K562 (cell line): ENCODE results near the gene FBXL12. TPM values are rescaled to one million over a fixed set of nuclear protein-coding genes. Genes with fewer than 3 reads are reported as not detected.

Source experiments
- ATAC-seq: fragments of 200-7000 bp; cut with Tn5 transposase; 3 replicates; pipeline ENCODE4 v1.9.1; 2020; ENCODE audit warnings: moderate library complexity
- BruUV-seq: library from RNA; stranded (reverse); fragments of 400-500 nt; replicated peaks from 2 replicates; lab custom pipeline; 2021; lab: Mats Ljungman, UMichigan
- CTCF ChIA-PET: fragments of 300-600 bp; formaldehyde crosslinking; extraction: SDS; loops from one replicate; lab custom pipeline; 2021; ENCODE audit warnings: low intra/inter-chr PET ratio; lab: Yijun Ruan, JAX
- POLR2A ChIA-PET: fragments of 300-600, 350-650 bp; sonication (Branson Sonifier 250); formaldehyde crosslinking; extraction: SDS; loops from one replicate; lab custom pipeline; 2021; ENCODE audit warnings: antibody characterized with exemption, inconsistent platforms; lab: Yijun Ruan, JAX
- DNase-seq, 4 experiments: peaks; one replicate each; pipeline versions ENCODE4 v3.0.0 to v3.0.0-alpha.2; 2011 to 2018; ENCODE audit warnings: low spot score in 3 of 4, mixed read lengths in 3 of 4; ENCODE audit errors: extremely low read depth in 1 of 4
- FAIRE-seq: peaks from 2 replicates; lab custom pipeline; 2011; peaks lifted over from hg19 to GRCh38; lab: Jason Lieb, UNC
- H2AFZ ChIP-seq: 2 replicates; pipeline ENCODE4 v1.6.0; 2011; ENCODE audit warnings: low read depth, low read length, control low read depth, inconsistent platforms
- H3K27ac ChIP-seq: fragments of 200-600 bp; 3 replicates; pipeline ENCODE4 v1.8.0; 2011; ENCODE audit warnings: low read depth, mild to moderate bottlenecking, control low read depth, inconsistent platforms, low read length, moderate library complexity, mixed read lengths; ENCODE audit errors: extremely low read depth
- H3K27me3 ChIP-seq, 2 experiments: fragments of 300-600 bp in 1 of 2; 2 replicates in 1 of 2; 3 replicates in 1 of 2; pipeline versions ENCODE4 v1.6.0 to v1.8.0; 2011; ENCODE audit warnings: inconsistent platforms in 2 of 2, low read length in 2 of 2, mild to moderate bottlenecking in 1 of 2, mixed read lengths in 1 of 2, moderate library complexity in 1 of 2; ENCODE audit not compliant: control insufficient read depth in 2 of 2, insufficient read depth in 2 of 2
- H3K36me3 ChIP-seq: fragments of 300-600 bp; 3 replicates; pipeline ENCODE4 v1.8.0; 2011; ENCODE audit warnings: mild to moderate bottlenecking, low read length, inconsistent platforms; ENCODE audit not compliant: control insufficient read depth, insufficient read depth
- H3K4me1 ChIP-seq, 2 experiments: fragments of 200-600 bp in 1 of 2; replicated peaks in 1 of 2; 2 replicates in 1 of 2; 3 replicates in 1 of 2; pipeline versions ENCODE4 v1.5.1 to v1.8.0; 2011; ENCODE audit warnings: inconsistent platforms in 2 of 2, low read length in 2 of 2, mild to moderate bottlenecking in 1 of 2, mixed read lengths in 1 of 2, moderate library complexity in 1 of 2; ENCODE audit not compliant: control insufficient read depth in 2 of 2, insufficient read depth in 2 of 2
- H3K4me2 ChIP-seq: 2 replicates; pipeline ENCODE4 v1.6.1; 2011; ENCODE audit warnings: low read length, control low read depth, inconsistent platforms, mixed read lengths; ENCODE audit not compliant: insufficient read depth
- H3K4me3 ChIP-seq: fragments of 200-600 bp; sonication (generic), shearing (Covaris generic); 2 replicates; pipeline ENCODE4 v1.5.1; 2016; ENCODE audit warnings: control low read depth, inconsistent platforms
- H3K79me2 ChIP-seq: fragments of 200-600 bp; 3 replicates; pipeline ENCODE4 v1.8.0; 2011; ENCODE audit warnings: low read length, inconsistent platforms; ENCODE audit not compliant: control insufficient read depth, insufficient read depth
- H3K9ac ChIP-seq, 2 experiments: 2 replicates each; pipeline versions ENCODE4 v1.6.0 to v1.6.1; 2011; ENCODE audit warnings: low read depth in 2 of 2, low read length in 2 of 2, control low read depth in 1 of 2, inconsistent platforms in 1 of 2, mild to moderate bottlenecking in 1 of 2, mixed read lengths in 1 of 2; ENCODE audit not compliant: insufficient read depth in 1 of 2
- H3K9me1 ChIP-seq: one replicate; pipeline ENCODE4 v1.6.0; 2011; ENCODE audit warnings: inconsistent platforms, mild to moderate bottlenecking, low read length, moderate library complexity; ENCODE audit not compliant: control insufficient read depth, insufficient read depth
- H3K9me3 ChIP-seq: replicated peaks from 2 replicates; pipeline ENCODE4 v1.5.1; 2011; ENCODE audit warnings: low read depth, low read length, inconsistent platforms; ENCODE audit not compliant: control insufficient read depth, insufficient read depth
- H4K20me1 ChIP-seq: replicated peaks from 2 replicates; pipeline ENCODE4 v1.6.1; 2011; ENCODE audit warnings: low read length, inconsistent platforms, mixed read lengths; ENCODE audit not compliant: control insufficient read depth, insufficient read depth
- CBX3 ChIP-seq, 2 experiments: IDR thresholded peaks; 1 replicate in 1 of 2; 2 replicates in 1 of 2; pipeline ENCODE4 v1.6.1; 2012; ENCODE audit warnings: inconsistent platforms in 2 of 2, low read length in 2 of 2, borderline replicate concordance in 1 of 2, control low read depth in 1 of 2
- KLF10 ChIP-seq: fragments of 250-450 bp; sonication (Bioruptor Pico); IDR thresholded peaks from 2 replicates; pipeline ENCODE4 v1.6.1; 2021; ENCODE audit warnings: matching md5 sums
- L3MBTL2 ChIP-seq: fragments of 450-650 bp; IDR thresholded peaks from 2 replicates; pipeline ENCODE4 v1.6.1; 2016; ENCODE audit warnings: mild to moderate bottlenecking, moderate library complexity
- POLR2A ChIP-seq: fragments of 450-650 bp; conservative IDR thresholded peaks from 2 replicates; pipeline ENCODE4 v1.6.1; 2016
- RREB1 ChIP-seq: fragments of 250-450 bp; sonication (Bioruptor Pico); IDR thresholded peaks from 2 replicates; pipeline ENCODE4 v1.4.0; 2020
- SMARCE1 ChIP-seq: fragments of 450-650 bp; IDR thresholded peaks from 2 replicates; pipeline ENCODE4 v1.7.1; 2016; ENCODE audit warnings: mild to moderate bottlenecking
- SUPT5H ChIP-seq: fragments of 450-650 bp; IDR thresholded peaks from 2 replicates; pipeline ENCODE4 v1.6.1; 2016
- XRCC4 ChIP-seq: IDR thresholded peaks from one replicate; pipeline ENCODE4 v1.6.1; 2011; ENCODE audit not compliant: insufficient read depth, insufficient read length; ENCODE audit errors: extremely low read depth
- WGBS: fragments of 100-300 bp; shearing (Covaris generic); methylation state at CpG from one replicate; pipeline ENCODE4 v1.1.6; 2016; ENCODE audit warnings: low coverage, mixed read lengths; ENCODE audit not compliant: insufficient coverage; ENCODE audit errors: missing lambda C conversion rate; 5-methylcytosine and 5-hydroxymethylcytosine counted together
- in situ Hi-C: fragments of 300-500 bp; cut with MboI; formaldehyde crosslinking; loops from 4 replicates; pipeline ENCODE4 v1.15.0; 2018; ENCODE audit warnings: inconsistent platforms, mixed read lengths
- intact Hi-C: fragments of 100-400 bp; cut with micrococcal nuclease; formaldehyde crosslinking; loops from 2 replicates; pipeline ENCODE4 v1.14.2; 2022
- polyA plus RNA-seq, 8 experiments: library from polyadenylated mRNA; depleted of rRNA in 4 of 8; stranded (reverse) in 5 of 8; unstranded in 3 of 8; fragments of >200 nt; fragmentation: Nextera tagmentation in 2 of 8; fragmentation: Illumina TruSeq in 1 of 8; extraction: Ambion mirVana in 2 of 8; extraction: Trizol in 1 of 8; gene quantifications; 2 replicates each; pipeline versions ENCODE4 v1.2.1 to v1.2.3, GENCODE V29; 2011 to 2014; ENCODE audit warnings: inconsistent platforms in 1 of 8, missing spikeins in 1 of 8
- total RNA-seq, 7 experiments: library from RNA; depleted of rRNA in 6 of 7; stranded (reverse); fragments of >200 nt in 6 of 7; fragmentation: Illumina TruSeq in 2 of 7; extraction: Trizol in 2 of 7; gene quantifications; 2 replicates each; pipeline versions ENCODE4 v1.2.1 to v1.2.3, GENCODE V29; 2011 to 2021; ENCODE audit warnings: low replicate concordance in 1 of 7
- TF ChIP-seq, protein P1 (sequence below), 2 experiments: fragments of 450-650 bp; IDR thresholded peaks; 2 replicates each; pipeline ENCODE4 v1.6.1; 2018; ENCODE audit warnings: mild to moderate bottlenecking in 2 of 2, low read depth in 1 of 2; ENCODE audit not compliant: partially characterized antibody in 2 of 2
- TF ChIP-seq, protein P2 (sequence below): sonication (generic); formaldehyde crosslinking; IDR thresholded peaks from 2 replicates; pipeline ENCODE4 v1.9.0; 2022; ENCODE audit warnings: mild to moderate bottlenecking, missing genetic modification reagents

Gene FBXL12
- total and polyA plus RNA-seq, 9 of the 15 experiments (the other 6 are each of a cell fraction or from before 2014, with no cell fraction given) = 2.7 to 40.5 (median 26.5) TPM

- DNase-seq (peak; percentile 88 to 94 (median 92)), ATAC-seq (peak; percentile 72), FAIRE-seq (no peak)
- POLR2A ChIA-PET = no interaction called here
- no peaks in the 10 kb centered on the region for H3K27me3 ChIP-seq
- in situ Hi-C loops (loop anchor here (5.0 to 10.0 kb wide), 2 partner anchors 165 to 658 kb away; no protein-coding TSS in a partner anchor), intact Hi-C loops (loop anchor here (5.0 kb wide), 2 partner anchors 480 to 585 kb away; no protein-coding TSS in a partner anchor)
- H2AFZ ChIP-seq = peak overlapping the region; percentile 99
- peaks cover 5% of the 10 kb centered on the region; the same call in 1 of the 2 replicates for H3K9me3 ChIP-seq
- WGBS = 0% methylated on average over 9 of the region's 70 CpGs
- peaks cover 3% of the 10 kb centered on the region; the same call in 1 of the 3 replicates for H3K79me2 ChIP-seq
- H3K4me3 ChIP-seq = peak overlapping the region; percentile 77
- peak overlapping the region; percentile 93 for H3K27ac ChIP-seq
- CTCF ChIA-PET = interaction anchor here (0.6 to 0.7 kb wide), 2 partner anchors 121 to 208 kb away, joined by 4 to 5 read pairs; partner anchors contain the start of gene ZNF121
- H4K20me1 ChIP-seq = no peaks in the 10 kb centered on the region
- no TSS peak for BruUV-seq
- peak overlapping the region; percentile 76 to 95 for H3K9ac ChIP-seq
- H3K36me3 ChIP-seq = no peaks in the 10 kb centered on the region
- peaks cover 31 to 34% of the 10 kb centered on the region in 2 experiments for H3K4me1 ChIP-seq
- peak overlapping the region; percentile 87 for H3K4me2 ChIP-seq
- no peaks in the 10 kb centered on the region for H3K9me1 ChIP-seq
- TF ChIP-seq CBX3 (IDR thresholded peaks at IDR 0.05; ENCODE audit: borderline replicate concordance in 1 of 2, low read length in 2 of 2) = 0 out of 3 replicates have a peak, but pooled peaks of 1 of the 2 experiments have one; percentile 12
- TF ChIP-seq L3MBTL2 = 0 out of 2 replicates have a peak, but pooled peaks have one; percentile 78
- TF ChIP-seq POLR2A = peak; percentile 69
- TF ChIP-seq XRCC4 = no peak
- TF ChIP-seq RREB1 = no peak
- TF ChIP-seq, protein P1, sequence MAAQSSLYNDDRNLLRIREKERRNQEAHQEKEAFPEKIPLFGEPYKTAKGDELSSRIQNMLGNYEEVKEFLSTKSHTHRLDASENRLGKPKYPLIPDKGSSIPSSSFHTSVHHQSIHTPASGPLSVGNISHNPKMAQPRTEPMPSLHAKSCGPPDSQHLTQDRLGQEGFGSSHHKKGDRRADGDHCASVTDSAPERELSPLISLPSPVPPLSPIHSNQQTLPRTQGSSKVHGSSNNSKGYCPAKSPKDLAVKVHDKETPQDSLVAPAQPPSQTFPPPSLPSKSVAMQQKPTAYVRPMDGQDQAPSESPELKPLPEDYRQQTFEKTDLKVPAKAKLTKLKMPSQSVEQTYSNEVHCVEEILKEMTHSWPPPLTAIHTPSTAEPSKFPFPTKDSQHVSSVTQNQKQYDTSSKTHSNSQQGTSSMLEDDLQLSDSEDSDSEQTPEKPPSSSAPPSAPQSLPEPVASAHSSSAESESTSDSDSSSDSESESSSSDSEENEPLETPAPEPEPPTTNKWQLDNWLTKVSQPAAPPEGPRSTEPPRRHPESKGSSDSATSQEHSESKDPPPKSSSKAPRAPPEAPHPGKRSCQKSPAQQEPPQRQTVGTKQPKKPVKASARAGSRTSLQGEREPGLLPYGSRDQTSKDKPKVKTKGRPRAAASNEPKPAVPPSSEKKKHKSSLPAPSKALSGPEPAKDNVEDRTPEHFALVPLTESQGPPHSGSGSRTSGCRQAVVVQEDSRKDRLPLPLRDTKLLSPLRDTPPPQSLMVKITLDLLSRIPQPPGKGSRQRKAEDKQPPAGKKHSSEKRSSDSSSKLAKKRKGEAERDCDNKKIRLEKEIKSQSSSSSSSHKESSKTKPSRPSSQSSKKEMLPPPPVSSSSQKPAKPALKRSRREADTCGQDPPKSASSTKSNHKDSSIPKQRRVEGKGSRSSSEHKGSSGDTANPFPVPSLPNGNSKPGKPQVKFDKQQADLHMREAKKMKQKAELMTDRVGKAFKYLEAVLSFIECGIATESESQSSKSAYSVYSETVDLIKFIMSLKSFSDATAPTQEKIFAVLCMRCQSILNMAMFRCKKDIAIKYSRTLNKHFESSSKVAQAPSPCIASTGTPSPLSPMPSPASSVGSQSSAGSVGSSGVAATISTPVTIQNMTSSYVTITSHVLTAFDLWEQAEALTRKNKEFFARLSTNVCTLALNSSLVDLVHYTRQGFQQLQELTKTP (IDR thresholded peaks at IDR 0.05; ENCODE audit: low read depth in 1 of 2, partially characterized antibody in 2 of 2) = peak in 1 of 2 experiments; percentile 20
- TF ChIP-seq SMARCE1 = 0 out of 2 replicates have a peak, but pooled peaks have one; percentile 12
- peak; percentile 64 for TF ChIP-seq SUPT5H
- TF ChIP-seq KLF10 (CRISPR knock-in tag) = no peak
- TF ChIP-seq, protein P2, sequence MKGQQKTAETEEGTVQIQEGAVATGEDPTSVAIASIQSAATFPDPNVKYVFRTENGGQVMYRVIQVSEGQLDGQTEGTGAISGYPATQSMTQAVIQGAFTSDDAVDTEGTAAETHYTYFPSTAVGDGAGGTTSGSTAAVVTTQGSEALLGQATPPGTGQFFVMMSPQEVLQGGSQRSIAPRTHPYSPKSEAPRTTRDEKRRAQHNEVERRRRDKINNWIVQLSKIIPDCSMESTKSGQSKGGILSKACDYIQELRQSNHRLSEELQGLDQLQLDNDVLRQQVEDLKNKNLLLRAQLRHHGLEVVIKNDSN = peak; percentile 39
These were observed 26.4 kb downstream of the FBXL12 start for GRCh38 chr19:9792206-9793070.
